Brain microvascular endothelial cell (primary cell): Measurements from ENCODE around the gene DOCK9.
A peak's percentile ranks its signal among the peaks of the same experiment; 100 is the strongest.

Experiments
- DNase-seq: peaks from one replicate; pipeline ENCODE4 v3.0.0-alpha.2; 2020
- H3K27ac ChIP-seq: fragments of 250-450 bp; sonication (Bioruptor Pico); 2 replicates; pipeline ENCODE4 v1.5.1; 2020; ENCODE audit warnings: mild to moderate bottlenecking, moderate library complexity
- H3K27me3 ChIP-seq: fragments of 250-450 bp; sonication (Bioruptor Pico); replicated peaks from 2 replicates; pipeline ENCODE4 v1.5.1; 2020; ENCODE audit warnings: mild to moderate bottlenecking
- H3K36me3 ChIP-seq: fragments of 250-450 bp; sonication (Bioruptor Pico); replicated peaks from 2 replicates; pipeline ENCODE4 v1.5.1; 2020; ENCODE audit warnings: mild to moderate bottlenecking
- H3K4me3 ChIP-seq: 2 replicates; pipeline ENCODE4 v1.5.1; 2011; ENCODE audit warnings: low read depth, mild to moderate bottlenecking, control low read depth, low read length, moderate library complexity
- in situ Hi-C: cut with HindIII; loops from 2 replicates; pipeline ENCODE4 v1.10.0; 2017; ENCODE audit warnings: low sequenced_read_pairs, low pct_ligation_motif_present
- TF ChIP-seq, protein P1 (sequence below): IDR thresholded peaks from 2 replicates; pipeline ENCODE4 v1.5.1; 2011; ENCODE audit warnings: low read depth, mild to moderate bottlenecking, moderate library complexity, low read length, control low read depth, inconsistent platforms; ENCODE audit errors: missing control alignments

The DOCK9 gene

DNA sequence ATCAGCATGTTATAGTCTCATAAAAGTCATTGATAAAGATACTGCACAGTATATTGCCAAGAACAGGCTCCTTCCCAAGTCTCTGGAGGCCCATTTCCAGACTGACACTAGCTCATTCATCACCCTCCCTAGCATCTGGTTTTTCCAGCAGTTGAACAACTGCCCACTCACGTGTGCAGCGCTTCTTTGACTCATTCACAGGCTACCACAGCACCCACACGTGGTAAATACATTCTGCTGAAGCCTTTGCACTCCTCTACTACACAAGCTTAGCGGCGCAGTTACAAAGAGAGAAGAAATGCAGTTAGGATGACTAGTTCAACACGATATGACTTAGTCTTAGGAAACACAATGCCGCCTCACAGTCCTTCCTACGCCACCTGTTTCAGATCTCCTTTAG is 87.7 kb downstream of the DOCK9 start:
- no peak overlapping the region for H3K27ac ChIP-seq
- in situ Hi-C loops: no loop called here
- no peaks in the 10 kb centered on the region for H3K27me3 ChIP-seq
- H3K36me3 ChIP-seq: peaks cover 3% of the 10 kb centered on the region
- peak; percentile 18 for DNase-seq
- no peak overlapping the region for H3K4me3 ChIP-seq
- TF ChIP-seq, protein P1, sequence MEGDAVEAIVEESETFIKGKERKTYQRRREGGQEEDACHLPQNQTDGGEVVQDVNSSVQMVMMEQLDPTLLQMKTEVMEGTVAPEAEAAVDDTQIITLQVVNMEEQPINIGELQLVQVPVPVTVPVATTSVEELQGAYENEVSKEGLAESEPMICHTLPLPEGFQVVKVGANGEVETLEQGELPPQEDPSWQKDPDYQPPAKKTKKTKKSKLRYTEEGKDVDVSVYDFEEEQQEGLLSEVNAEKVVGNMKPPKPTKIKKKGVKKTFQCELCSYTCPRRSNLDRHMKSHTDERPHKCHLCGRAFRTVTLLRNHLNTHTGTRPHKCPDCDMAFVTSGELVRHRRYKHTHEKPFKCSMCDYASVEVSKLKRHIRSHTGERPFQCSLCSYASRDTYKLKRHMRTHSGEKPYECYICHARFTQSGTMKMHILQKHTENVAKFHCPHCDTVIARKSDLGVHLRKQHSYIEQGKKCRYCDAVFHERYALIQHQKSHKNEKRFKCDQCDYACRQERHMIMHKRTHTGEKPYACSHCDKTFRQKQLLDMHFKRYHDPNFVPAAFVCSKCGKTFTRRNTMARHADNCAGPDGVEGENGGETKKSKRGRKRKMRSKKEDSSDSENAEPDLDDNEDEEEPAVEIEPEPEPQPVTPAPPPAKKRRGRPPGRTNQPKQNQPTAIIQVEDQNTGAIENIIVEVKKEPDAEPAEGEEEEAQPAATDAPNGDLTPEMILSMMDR: no peak

DNA sequence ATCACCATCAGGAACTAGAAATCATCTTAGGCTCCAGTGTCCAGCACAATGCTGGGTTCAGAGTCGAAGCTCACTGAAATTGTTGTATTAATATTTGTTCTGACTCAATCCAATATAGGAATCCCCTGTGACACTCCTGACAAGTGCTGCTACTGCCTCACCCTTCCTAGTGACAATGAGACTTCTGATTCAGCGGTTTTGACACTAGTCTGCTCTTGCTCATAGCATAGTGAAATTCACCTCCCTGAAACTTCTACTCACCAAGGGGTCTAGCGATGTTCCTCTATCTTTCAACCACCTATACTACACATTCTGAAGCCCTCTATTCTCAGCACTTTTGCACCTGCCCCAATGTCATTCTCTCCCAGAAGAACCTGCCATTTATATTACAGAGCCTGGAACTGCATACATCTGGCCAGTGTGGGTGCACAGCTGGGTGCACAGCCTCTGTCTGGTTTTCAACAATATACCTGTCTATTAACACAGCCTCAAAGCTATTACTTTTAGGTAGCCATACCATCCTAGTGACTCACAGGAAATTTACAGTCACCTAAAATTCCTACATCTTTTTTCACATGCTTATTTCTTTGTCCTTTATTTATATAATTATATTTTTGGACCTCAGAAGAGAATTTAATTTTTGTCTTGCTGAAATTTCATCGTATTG is 88.3 kb downstream of the DOCK9 start:
- TF ChIP-seq, protein P1: no peak
- in situ Hi-C loops: no loop called here
- Histone ChIP-seq H3K27me3 (no peaks in the 10 kb centered on the region), H3K27ac (no peak overlapping the region), H3K4me3 (no peak overlapping the region), H3K36me3 (peaks cover 8% of the 10 kb centered on the region)
- no peak for DNase-seq

DNA sequence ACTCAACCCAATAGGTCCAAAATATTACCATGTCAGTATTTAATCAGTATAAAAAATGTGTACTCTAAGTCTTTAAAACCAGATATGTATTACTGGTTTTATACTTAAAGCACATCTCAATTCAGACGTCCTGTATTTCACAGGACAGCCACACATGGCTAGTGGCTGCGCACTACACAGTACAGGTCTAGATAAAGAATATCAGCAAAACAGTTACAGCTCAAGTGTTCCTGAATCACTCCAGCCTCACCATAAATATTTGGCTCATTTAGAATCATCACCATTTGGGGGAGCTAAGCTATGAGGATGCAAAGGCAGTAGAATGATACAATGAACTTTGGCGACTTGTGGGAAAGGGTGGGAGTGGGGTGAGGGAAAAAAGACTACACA is 89.0 kb downstream of the DOCK9 start:
- H3K4me3 ChIP-seq: no peak overlapping the region
- TF ChIP-seq, protein P1: no peak
- H3K27me3 ChIP-seq: no peaks in the 10 kb centered on the region
- H3K36me3 ChIP-seq: peaks cover 10% of the 10 kb centered on the region
- no peak for DNase-seq
- H3K27ac ChIP-seq: no peak overlapping the region
- in situ Hi-C loops: no loop called here

- Histone ChIP-seq H3K36me3 (peaks cover 15% of the 10 kb centered on the region), H3K27me3 (no peaks in the 10 kb centered on the region), H3K27ac (no peak overlapping the region), H3K4me3 (no peak overlapping the region)
- DNase-seq: no peak
- TF ChIP-seq, protein P1: no peak
- in situ Hi-C loops: no loop called here
Observed at GRCh38 chr13:98888222-98888889, 89.5 kb downstream of the DOCK9 start.

DNA sequence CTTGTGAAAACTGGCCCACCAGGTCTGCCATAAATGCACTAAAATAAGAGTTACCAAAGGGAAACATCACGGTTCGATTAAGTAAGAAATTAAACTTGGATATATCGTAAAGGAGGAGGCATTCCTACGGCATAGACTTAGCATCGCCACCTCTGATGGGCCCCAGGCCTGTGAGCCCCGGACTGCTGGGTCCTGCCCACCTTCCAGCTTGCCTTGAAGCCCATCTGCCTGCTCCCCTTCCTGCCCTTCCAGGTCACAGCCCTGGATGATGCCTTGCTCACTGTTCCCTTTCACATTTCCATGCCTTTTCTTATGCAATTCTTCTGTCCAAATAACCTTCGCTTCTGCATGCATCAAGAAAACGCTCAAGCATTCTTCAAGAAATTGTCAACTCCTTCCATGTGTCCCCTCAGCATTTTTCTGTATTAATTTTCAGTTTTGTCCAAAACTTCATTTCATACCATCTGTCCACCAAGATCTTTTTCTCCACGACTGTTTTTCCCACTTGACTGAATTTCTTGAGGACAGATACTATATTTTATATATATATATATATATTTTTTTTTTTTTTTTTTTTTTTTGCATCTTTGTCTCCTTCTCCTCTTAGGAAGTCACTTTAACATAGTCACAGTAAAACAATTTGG is 91.2 kb downstream of the DOCK9 start:
- no peak overlapping the region for H3K27ac ChIP-seq
- TF ChIP-seq, protein P1: no peak
- no peak overlapping the region for H3K4me3 ChIP-seq
- DNase-seq: no peak
- in situ Hi-C loops: no loop called here
- H3K27me3 ChIP-seq: no peaks in the 10 kb centered on the region
- peaks cover 23% of the 10 kb centered on the region for H3K36me3 ChIP-seq
